Measurements from ENCODE around the gene SH2D5. TPM values are rescaled to one million over a fixed set of nuclear protein-coding genes. Genes with fewer than 3 reads are reported as not detected.
A peak's percentile ranks its signal among the peaks of the same experiment; 100 is the strongest.

SH2D5 gene
- total RNA-seq, 1 experiment from 2014 or later, result 7.1 TPM

DNA sequence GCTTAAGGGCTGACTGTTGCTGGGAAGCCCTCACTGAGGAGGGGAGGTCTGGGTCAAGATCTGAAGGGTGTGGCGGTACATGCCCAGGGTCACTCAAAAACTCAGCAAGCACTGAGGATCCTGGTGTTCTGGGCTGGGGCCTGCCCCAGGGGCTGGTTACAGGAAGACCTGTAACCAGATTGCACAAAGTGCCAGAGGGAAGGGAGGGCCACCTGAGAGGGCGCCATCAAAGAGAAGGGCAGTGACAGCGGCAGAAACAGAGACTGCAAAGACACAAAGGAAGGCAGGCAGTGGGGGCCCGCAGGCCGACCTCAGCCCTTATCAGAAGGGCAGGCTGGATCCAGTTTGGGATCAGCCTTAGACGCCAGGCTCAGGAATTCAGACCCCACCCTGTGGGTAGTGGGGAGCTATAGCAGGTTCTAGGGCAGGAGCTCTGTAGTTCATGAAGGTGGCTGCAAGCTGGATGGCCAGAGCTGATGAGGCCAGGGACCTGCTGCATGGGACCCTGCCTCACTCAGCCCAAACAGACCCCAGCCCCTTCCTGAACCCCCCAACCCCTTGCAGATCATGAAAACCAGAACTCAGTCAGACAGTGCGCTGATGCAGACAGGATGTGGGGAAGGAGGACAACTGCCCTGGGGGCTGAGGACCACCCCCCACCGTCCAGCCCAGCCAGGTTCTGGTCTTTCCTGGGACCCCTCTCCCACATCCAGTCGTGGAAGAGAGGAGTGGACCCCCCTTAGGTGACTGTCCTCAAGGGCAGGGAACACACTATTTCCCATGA is 3.9 kb downstream of the SH2D5 start:
- H3K4me1 ChIP-seq (ENCODE audit: insufficient read depth, low read length), result peaks cover 18% of the 10 kb centered on the region
- H3K9me2 ChIP-seq (replicated peaks; ENCODE audit: low read length), result no peaks in the 10 kb centered on the region
- H3K9ac ChIP-seq (ENCODE audit: low read length), result no peak overlapping the region
- H3K27me3 ChIP-seq (ENCODE audit: low read length), result no peaks in the 10 kb centered on the region
- no peaks in the 10 kb centered on the region for H3F3A ChIP-seq (ENCODE audit: low read length, unreplicated experiment)
- ChIA-PET POLR2A (ENCODE audit: unreplicated experiment) (no interaction called here), CTCF (no interaction called here)
- no peaks in the 10 kb centered on the region for H3K9me3 ChIP-seq (ENCODE audit: low read length)
- no peak overlapping the region for H2AFZ ChIP-seq (ENCODE audit: low read length)
- H4K20me1 ChIP-seq (ENCODE audit: low read length), result no peaks in the 10 kb centered on the region
- TF ChIP-seq EZH2phosphoT487 (IDR thresholded peaks at IDR 0.05; ENCODE audit: borderline replicate concordance, low read length) (no peak), EZH2 (IDR thresholded peaks at IDR 0.05; ENCODE audit: low read length, unreplicated experiment) (no peak)
- TF ChIP-seq, protein P1, sequence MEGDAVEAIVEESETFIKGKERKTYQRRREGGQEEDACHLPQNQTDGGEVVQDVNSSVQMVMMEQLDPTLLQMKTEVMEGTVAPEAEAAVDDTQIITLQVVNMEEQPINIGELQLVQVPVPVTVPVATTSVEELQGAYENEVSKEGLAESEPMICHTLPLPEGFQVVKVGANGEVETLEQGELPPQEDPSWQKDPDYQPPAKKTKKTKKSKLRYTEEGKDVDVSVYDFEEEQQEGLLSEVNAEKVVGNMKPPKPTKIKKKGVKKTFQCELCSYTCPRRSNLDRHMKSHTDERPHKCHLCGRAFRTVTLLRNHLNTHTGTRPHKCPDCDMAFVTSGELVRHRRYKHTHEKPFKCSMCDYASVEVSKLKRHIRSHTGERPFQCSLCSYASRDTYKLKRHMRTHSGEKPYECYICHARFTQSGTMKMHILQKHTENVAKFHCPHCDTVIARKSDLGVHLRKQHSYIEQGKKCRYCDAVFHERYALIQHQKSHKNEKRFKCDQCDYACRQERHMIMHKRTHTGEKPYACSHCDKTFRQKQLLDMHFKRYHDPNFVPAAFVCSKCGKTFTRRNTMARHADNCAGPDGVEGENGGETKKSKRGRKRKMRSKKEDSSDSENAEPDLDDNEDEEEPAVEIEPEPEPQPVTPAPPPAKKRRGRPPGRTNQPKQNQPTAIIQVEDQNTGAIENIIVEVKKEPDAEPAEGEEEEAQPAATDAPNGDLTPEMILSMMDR (conservative IDR thresholded peaks at IDR 0.05; ENCODE audit: low read depth, low read length), result no peak
- BruUV-seq (replicated peaks), result no TSS peak
- no peaks in the 10 kb centered on the region for H3K79me2 ChIP-seq (ENCODE audit: low read length)
- no peak for DNase-seq
- ATAC-seq, result no peak
- no peak overlapping the region for H3K4me2 ChIP-seq (ENCODE audit: low read length)
- no peak overlapping the region for H3K4me3 ChIP-seq (ENCODE audit: low read length)
- H3K36me3 ChIP-seq (ENCODE audit: low read depth, low read length), result no peaks in the 10 kb centered on the region
- no peak overlapping the region for H3K27ac ChIP-seq (ENCODE audit: low read length)
- intact Hi-C loops (cut with micrococcal nuclease), result no loop called here

DNA sequence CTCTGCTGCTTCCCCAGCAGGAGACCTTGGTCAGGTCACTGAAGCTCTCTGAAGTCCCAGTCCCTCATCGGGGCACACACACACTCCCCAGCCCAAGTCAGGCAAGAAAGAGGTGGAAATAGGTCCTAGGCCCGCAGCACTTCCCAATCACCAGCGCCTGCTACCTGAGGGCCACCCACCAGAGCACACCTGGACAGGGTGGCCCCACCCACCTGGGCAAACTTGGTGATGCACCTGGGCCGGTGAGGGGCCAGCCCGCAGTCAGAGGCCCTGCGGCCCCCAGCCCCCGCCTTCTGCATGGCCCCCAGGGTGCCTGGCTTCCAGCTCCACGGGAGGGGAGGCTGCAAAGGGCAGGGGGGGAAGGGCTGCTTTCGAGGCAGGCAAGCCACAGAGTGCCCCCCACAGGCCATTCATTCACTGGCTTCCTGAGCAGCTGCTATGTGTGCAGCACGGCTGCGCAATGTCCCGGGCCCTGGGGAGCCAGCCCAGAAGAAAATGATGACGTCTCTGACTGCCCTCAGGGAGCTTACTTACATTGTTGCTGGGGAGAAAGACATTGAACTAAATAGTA is 4.7 kb downstream of the SH2D5 start:
- Histone ChIP-seq H2AFZ (ENCODE audit: low read length) (no peak overlapping the region), H3K4me3 (ENCODE audit: low read length) (no peak overlapping the region), H3K9ac (ENCODE audit: low read length) (no peak overlapping the region), H4K20me1 (ENCODE audit: low read length) (no peaks in the 10 kb centered on the region), H3K9me2 (replicated peaks; ENCODE audit: low read length) (no peaks in the 10 kb centered on the region), H3K79me2 (ENCODE audit: low read length) (no peaks in the 10 kb centered on the region), H3F3A (ENCODE audit: low read length, unreplicated experiment) (no peaks in the 10 kb centered on the region), H3K27me3 (ENCODE audit: low read length) (no peaks in the 10 kb centered on the region), H3K9me3 (ENCODE audit: low read length) (no peaks in the 10 kb centered on the region), H3K4me2 (ENCODE audit: low read length) (no peak overlapping the region), H3K4me1 (ENCODE audit: insufficient read depth, low read length) (peaks cover 13% of the 10 kb centered on the region), H3K27ac (ENCODE audit: low read length) (no peak overlapping the region), H3K36me3 (ENCODE audit: low read depth, low read length) (no peaks in the 10 kb centered on the region)
- ChIA-PET POLR2A (ENCODE audit: unreplicated experiment) (no interaction called here), CTCF (no interaction called here)
- BruUV-seq (replicated peaks), result no TSS peak
- TF ChIP-seq, protein P1 (conservative IDR thresholded peaks at IDR 0.05; ENCODE audit: low read depth, low read length), result peak; percentile 37; the same call in 1 of the 2 replicates
- TF ChIP-seq EZH2 (IDR thresholded peaks at IDR 0.05; ENCODE audit: low read length, unreplicated experiment), result no peak
- ATAC-seq (no peak), DNase-seq (no peak)
- intact Hi-C loops (cut with micrococcal nuclease), result no loop called here
